IMR-90 (cell line): ENCODE measurements around the gene OPCML. TPM values are rescaled to one million over a fixed set of nuclear protein-coding genes. Genes with fewer than 3 reads are reported as not detected.

Source experiments
- ATAC-seq: fragments of 200-7000 bp; cut with Tn5 transposase; 2 replicates; pipeline ENCODE4 v1.9.1; 2020; ENCODE audit warnings: low read depth, mild to moderate bottlenecking, moderate library complexity
- BruUV-seq: library from RNA; stranded (reverse); fragments of 400-500 nt; replicated peaks from 2 replicates; lab custom pipeline; 2021; lab: Mats Ljungman, UMichigan
- CTCF ChIA-PET: fragments of 300-600 bp; formaldehyde crosslinking; extraction: SDS; loops from one replicate; lab custom pipeline; 2021; ENCODE audit warnings: antibody characterized with exemption; lab: Yijun Ruan, JAX
- POLR2A ChIA-PET: fragments of 300-600 bp; sonication (Branson Sonifier 250); formaldehyde crosslinking; loops from one replicate; lab custom pipeline; 2022; ENCODE audit warnings: antibody characterized with exemption; ENCODE audit not compliant: unreplicated experiment; lab: Charles Lee
- DNase-seq: peaks from one replicate; pipeline ENCODE4 v3.0.0; 2013
- H2AFZ ChIP-seq: replicated peaks from 2 replicates; pipeline ENCODE3; 2013; ENCODE audit warnings: low read length, mild to moderate bottlenecking; ENCODE audit not compliant: poor library complexity
- H2AK5ac ChIP-seq: 2 replicates; pipeline ENCODE4 v1.6.1; 2013; ENCODE audit warnings: low read depth, low read length, inconsistent platforms
- H2AK9ac ChIP-seq: replicated peaks from 2 replicates; pipeline ENCODE3; 2013; ENCODE audit warnings: mild to moderate bottlenecking, low read depth, low read length, moderate library complexity; ENCODE audit not compliant: poor library complexity
- H2BK120ac ChIP-seq: 2 replicates; pipeline ENCODE4 v1.6.1; 2013; ENCODE audit warnings: low read depth, low read length, inconsistent platforms
- H2BK15ac ChIP-seq: 3 replicates; pipeline ENCODE4 v1.6.1; 2013; ENCODE audit warnings: low read depth, low read length, inconsistent platforms
- H2BK20ac ChIP-seq: 2 replicates; pipeline ENCODE4 v1.6.1; 2013; ENCODE audit warnings: low read depth, mild to moderate bottlenecking, inconsistent platforms, low read length, moderate library complexity
- H2BK5ac ChIP-seq: 2 replicates; pipeline ENCODE4 v1.6.1; 2013; ENCODE audit warnings: mild to moderate bottlenecking, low read depth, low read length, inconsistent platforms; ENCODE audit not compliant: poor library complexity, severe bottlenecking
- H3K14ac ChIP-seq: replicated peaks from 2 replicates; pipeline ENCODE4 v1.6.1; 2013; ENCODE audit warnings: low read depth, low read length, inconsistent platforms
- H3K18ac ChIP-seq: 2 replicates; pipeline ENCODE4 v1.6.1; 2013; ENCODE audit warnings: low read depth, low read length, control low read depth
- H3K23ac ChIP-seq: 2 replicates; pipeline ENCODE4 v1.6.1; 2013; ENCODE audit warnings: low read depth, low read length, inconsistent platforms
- H3K27ac ChIP-seq: 2 replicates; pipeline ENCODE4 v1.5.1; 2013; ENCODE audit warnings: mild to moderate bottlenecking, control low read depth, low read length; ENCODE audit not compliant: insufficient read depth
- H3K27me3 ChIP-seq: 2 replicates; pipeline ENCODE4 v1.6.1; 2013; ENCODE audit warnings: low read length; ENCODE audit not compliant: control insufficient read depth, insufficient read depth
- H3K36me3 ChIP-seq: 2 replicates; pipeline ENCODE4 v1.6.1; 2013; ENCODE audit warnings: low read length, mixed read lengths; ENCODE audit not compliant: control insufficient read depth, insufficient read depth
- H3K4ac ChIP-seq: 2 replicates; pipeline ENCODE4 v1.6.1; 2013; ENCODE audit warnings: low read depth, low read length, inconsistent platforms
- H3K4me1 ChIP-seq: 2 replicates; pipeline ENCODE4 v1.6.1; 2013; ENCODE audit warnings: low read length, mixed read lengths; ENCODE audit not compliant: control insufficient read depth, insufficient read depth
- H3K4me2 ChIP-seq: 2 replicates; pipeline ENCODE4 v1.6.1; 2013; ENCODE audit warnings: low read depth, mild to moderate bottlenecking, control low read depth, low read length, moderate library complexity
- H3K4me3 ChIP-seq: 2 replicates; pipeline ENCODE4 v1.5.1; 2013; ENCODE audit warnings: low read depth, mild to moderate bottlenecking, control low read depth, low read length, moderate library complexity; ENCODE audit not compliant: insufficient read depth
- H3K56ac ChIP-seq: 2 replicates; pipeline ENCODE4 v1.6.1; 2013; ENCODE audit warnings: low read length, inconsistent platforms; ENCODE audit not compliant: insufficient read depth; ENCODE audit errors: extremely low read depth
- H3K79me1 ChIP-seq, 2 experiments: 2 replicates each; pipeline ENCODE4 v1.6.1; 2013; ENCODE audit warnings: low read length in 2 of 2, inconsistent platforms in 1 of 2, low read depth in 1 of 2
- H3K9ac ChIP-seq: 2 replicates; pipeline ENCODE4 v1.6.1; 2013; ENCODE audit warnings: low read depth, low read length, control low read depth
- H3K9me1 ChIP-seq: 2 replicates; pipeline ENCODE4 v1.6.1; 2013; ENCODE audit warnings: low read length, inconsistent platforms; ENCODE audit not compliant: insufficient read depth
- H3K9me3 ChIP-seq: 2 replicates; pipeline ENCODE4 v1.6.1; 2013; ENCODE audit warnings: low read length; ENCODE audit not compliant: control insufficient read depth, insufficient read depth
- H4K20me1 ChIP-seq: 2 replicates; pipeline ENCODE4 v1.6.1; 2013; ENCODE audit warnings: low read length, inconsistent platforms; ENCODE audit not compliant: insufficient read depth
- H4K5ac ChIP-seq: 2 replicates; pipeline ENCODE4 v1.6.1; 2013; ENCODE audit warnings: mild to moderate bottlenecking, low read depth, low read length, control low read depth
- H4K8ac ChIP-seq, 2 experiments: 2 replicates each; pipeline ENCODE4 v1.6.1; 2013; ENCODE audit warnings: low read depth in 2 of 2, low read length in 2 of 2, control low read depth in 1 of 2, inconsistent platforms in 1 of 2
- H4K91ac ChIP-seq: 2 replicates; pipeline ENCODE4 v1.6.1; 2013; ENCODE audit warnings: low read depth, low read length, inconsistent platforms; ENCODE audit not compliant: insufficient read depth
- BHLHE40 ChIP-seq: fragments of 150-350 bp; IDR thresholded peaks from 2 replicates; pipeline ENCODE4 v1.6.1; 2016; ENCODE audit warnings: mild to moderate bottlenecking, low read depth, low read length
- CEBPB ChIP-seq: IDR thresholded peaks from 2 replicates; pipeline ENCODE4 v1.6.1; 2012; ENCODE audit warnings: low read depth, low read length, improper control_type of control experiment
- CHD1 ChIP-seq: IDR thresholded peaks from 2 replicates; pipeline ENCODE4 v1.6.1; 2012; ENCODE audit warnings: low read depth, low read length, improper control_type of control experiment
- MAZ ChIP-seq: IDR thresholded peaks from 2 replicates; pipeline ENCODE4 v1.6.1; 2012; ENCODE audit warnings: low read depth, mild to moderate bottlenecking, low read length, improper control_type of control experiment, moderate library complexity, borderline replicate concordance
- NFE2L2 ChIP-seq: fragments of 150-350 bp; IDR thresholded peaks from 2 replicates; pipeline ENCODE4 v1.6.1; 2016; ENCODE audit warnings: low read depth, mild to moderate bottlenecking, low read length
- POLR2A ChIP-seq: IDR thresholded peaks from 2 replicates; pipeline ENCODE4 v1.6.1; 2012; ENCODE audit warnings: mild to moderate bottlenecking, low read depth, low read length
- RCOR1 ChIP-seq: IDR thresholded peaks from 2 replicates; pipeline ENCODE4 v1.6.1; 2012; ENCODE audit warnings: mild to moderate bottlenecking, low read length, improper control_type of control experiment; ENCODE audit not compliant: insufficient replicate concordance
- RFX5 ChIP-seq: IDR thresholded peaks from 2 replicates; pipeline ENCODE4 v1.8.0; 2012; ENCODE audit warnings: low read depth, mild to moderate bottlenecking, low read length, moderate library complexity
- USF2 ChIP-seq: fragments of 150-350 bp; IDR thresholded peaks from 2 replicates; pipeline ENCODE4 v1.6.1; 2017; ENCODE audit warnings: mild to moderate bottlenecking, antibody characterized with exemption, low read length, low read depth
- WGBS, 2 experiments: methylation state at CpG; one replicate each; pipeline versions ENCODE4 v1.1.5 to v1.1.7; 2013; ENCODE audit warnings: missing lambda C conversion rate in 2 of 2; ENCODE audit not compliant: insufficient read length in 1 of 2; ENCODE audit errors: extremely low coverage in 2 of 2; 5-methylcytosine and 5-hydroxymethylcytosine counted together
- dilution Hi-C: fragments of 300-500 bp; cut with HindIII; formaldehyde crosslinking; loops from one replicate; pipeline ENCODE4 v1.14.3; 2018; ENCODE audit warnings: low sequenced_read_pairs; ENCODE audit not compliant: unreplicated experiment
- in situ Hi-C: fragments of 300-500 bp; cut with MboI; formaldehyde crosslinking; loops from 3 replicates; pipeline ENCODE4 v1.14.3; 2019; ENCODE audit warnings: low sequenced_read_pairs, inconsistent platforms, mixed read lengths
- intact Hi-C: fragments of 100-400 bp; cut with micrococcal nuclease; formaldehyde crosslinking; loops from 2 replicates; pipeline ENCODE4 v1.10.0; 2022
- polyA plus RNA-seq, 3 experiments: library from polyadenylated mRNA; depleted of rRNA; stranded (reverse); fragments of >200 nt; gene quantifications; 2 replicates each; pipeline ENCODE4 v1.2.3, GENCODE V29; 2012; ENCODE audit warnings: low replicate concordance in 1 of 3
- total RNA-seq: library from RNA; depleted of rRNA; stranded (reverse); fragments of >200 nt; gene quantifications from 2 replicates; pipeline ENCODE4 v1.2.3, GENCODE V29; 2012

OPCML gene
- total and polyA plus RNA-seq, 2 of the 4 experiments (the other 2 are of a cell fraction) = under 0.01 to 2.6 TPM

- Histone ChIP-seq H3K79me1 (no peaks in the 10 kb centered on the region), H3K9ac (no peak overlapping the region), H4K20me1 (no peaks in the 10 kb centered on the region), H3K9me3 (no peaks in the 10 kb centered on the region), H3K18ac (no peak overlapping the region), H3K4me1 (no peaks in the 10 kb centered on the region), H2AFZ (no peak overlapping the region), H3K4ac (no peak overlapping the region), H3K27me3 (no peaks in the 10 kb centered on the region), H2AK5ac (no peak overlapping the region), H4K91ac (no peak overlapping the region), H3K23ac (no peak overlapping the region), H4K5ac (no peak overlapping the region), H2BK5ac (no peak overlapping the region), H2BK15ac (no peak overlapping the region), H2BK120ac (no peak overlapping the region), H2BK20ac (no peak overlapping the region), H3K36me3 (no peaks in the 10 kb centered on the region), H3K4me2 (no peak overlapping the region), H3K9me1 (no peaks in the 10 kb centered on the region), H3K27ac (no peak overlapping the region), H3K56ac (no peak overlapping the region), H4K8ac (no peak overlapping the region), H3K14ac (no peak overlapping the region), H2AK9ac (no peak overlapping the region), H3K4me3 (no peak overlapping the region)
- DNase-seq (no peak), ATAC-seq (no peak)
- no TSS peak for BruUV-seq
- WGBS, 2 experiments = no CpG with 5 or more reads among the region's 4 CpGs
- ChIA-PET POLR2A (no interaction called here), CTCF (no interaction called here)
- TF ChIP-seq BHLHE40 (no peak), CEBPB (no peak), RCOR1 (no peak), MAZ (no peak), RFX5 (no peak), NFE2L2 (no peak), POLR2A (no peak), CHD1 (no peak), USF2 (no peak)
- in situ Hi-C loops (no loop called here), intact Hi-C loops (no loop called here), dilution Hi-C loops (no loop called here)
Measured at GRCh38 chr11:132969892-132970291, 562.4 kb downstream of the OPCML start.
